BJ (cell line): ENCODE data around the gene PROC. TPM values are rescaled to one million over a fixed set of nuclear protein-coding genes. Genes with fewer than 3 reads are reported as not detected.

Experiments used
- CTCF ChIA-PET: fragments of 350-600 bp; formaldehyde crosslinking; extraction: SDS; loops from one replicate; lab custom pipeline; 2021; ENCODE audit warnings: antibody characterized with exemption, inconsistent platforms; lab: Yijun Ruan, JAX
- POLR2A ChIA-PET: fragments of 300-600 bp; sonication (Branson Sonifier 250); formaldehyde crosslinking; extraction: SDS; loops from one replicate; lab custom pipeline; 2021; ENCODE audit warnings: antibody characterized with exemption; lab: Charles Lee
- DNase-seq: peaks from one replicate; pipeline ENCODE4 v3.0.0-alpha.2; 2011; ENCODE audit warnings: low read depth
- H3K27me3 ChIP-seq: 2 replicates; pipeline ENCODE4 v1.6.0; 2011; ENCODE audit warnings: low read length; ENCODE audit not compliant: control insufficient read depth, insufficient read depth
- H3K36me3 ChIP-seq: 2 replicates; pipeline ENCODE4 v1.5.1; 2011; ENCODE audit warnings: low read length; ENCODE audit not compliant: control insufficient read depth, insufficient read depth
- H3K4me3 ChIP-seq: 2 replicates; pipeline ENCODE4 v1.5.1; 2011; ENCODE audit warnings: low read depth, mild to moderate bottlenecking, control low read depth, low read length
- polyA plus RNA-seq: library from polyadenylated mRNA; depleted of rRNA; stranded (reverse); fragments of >200 nt; gene quantifications from 2 replicates; pipeline ENCODE4 v1.2.3, GENCODE V29; 2011
- TF ChIP-seq, protein P1 (sequence below): IDR thresholded peaks from 2 replicates; pipeline ENCODE4 v1.5.1; 2011; ENCODE audit warnings: low read depth, mild to moderate bottlenecking, control low read depth, inconsistent platforms, low read length, moderate library complexity; ENCODE audit not compliant: insufficient read depth

Gene PROC
- polyA plus RNA-seq, 1 experiment = 0.11 TPM

DNA sequence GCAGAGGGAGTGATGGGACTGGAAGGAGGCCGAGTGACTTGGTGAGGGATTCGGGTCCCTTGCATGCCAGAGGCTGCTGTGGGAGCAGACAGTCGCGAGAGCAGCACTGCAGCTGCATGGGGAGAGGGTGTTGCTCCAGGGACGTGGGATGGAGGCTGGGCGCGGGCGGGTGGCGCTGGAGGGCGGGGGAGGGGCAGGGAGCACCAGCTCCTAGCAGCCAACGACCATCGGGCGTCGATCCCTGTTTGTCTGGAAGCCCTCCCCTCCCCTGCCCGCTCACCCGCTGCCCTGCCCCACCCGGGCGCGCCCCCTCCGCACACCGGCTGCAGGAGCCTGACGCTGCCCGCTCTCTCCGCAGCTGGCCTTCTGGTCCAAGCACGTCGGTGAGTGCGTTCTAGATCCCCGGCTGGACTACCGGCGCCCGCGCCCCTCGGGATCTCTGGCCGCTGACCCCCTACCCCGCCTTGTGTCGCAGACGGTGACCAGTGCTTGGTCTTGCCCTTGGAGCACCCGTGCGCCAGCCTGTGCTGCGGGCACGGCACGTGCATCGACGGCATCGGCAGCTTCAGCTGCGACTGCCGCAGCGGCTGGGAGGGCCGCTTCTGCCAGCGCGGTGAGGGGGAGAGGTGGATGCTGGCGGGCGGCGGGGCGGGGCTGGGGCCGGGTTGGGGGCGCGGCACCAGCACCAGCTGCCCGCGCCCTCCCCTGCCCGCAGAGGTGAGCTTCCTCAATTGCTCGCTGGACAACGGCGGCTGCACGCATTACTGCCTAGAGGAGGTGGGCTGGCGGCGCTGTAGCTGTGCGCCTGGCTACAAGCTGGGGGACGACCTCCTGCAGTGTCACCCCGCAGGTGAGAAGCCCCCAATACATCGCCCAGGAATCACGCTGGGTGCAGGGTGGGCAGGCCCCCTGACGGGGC is 4.6 kb downstream of the PROC start:
- Histone ChIP-seq H3K4me3 (peak overlapping the region; percentile 27), H3K27me3 (peaks cover 9% of the 10 kb centered on the region), H3K36me3 (no peaks in the 10 kb centered on the region)
- ChIA-PET CTCF (interaction anchor here (1.3 kb wide), 2 partner anchors 11 to 98 kb away, joined by 3 to 8 read pairs; no protein-coding TSS in a partner anchor), POLR2A (no interaction called here)
- DNase-seq = no peak
- TF ChIP-seq, protein P1, sequence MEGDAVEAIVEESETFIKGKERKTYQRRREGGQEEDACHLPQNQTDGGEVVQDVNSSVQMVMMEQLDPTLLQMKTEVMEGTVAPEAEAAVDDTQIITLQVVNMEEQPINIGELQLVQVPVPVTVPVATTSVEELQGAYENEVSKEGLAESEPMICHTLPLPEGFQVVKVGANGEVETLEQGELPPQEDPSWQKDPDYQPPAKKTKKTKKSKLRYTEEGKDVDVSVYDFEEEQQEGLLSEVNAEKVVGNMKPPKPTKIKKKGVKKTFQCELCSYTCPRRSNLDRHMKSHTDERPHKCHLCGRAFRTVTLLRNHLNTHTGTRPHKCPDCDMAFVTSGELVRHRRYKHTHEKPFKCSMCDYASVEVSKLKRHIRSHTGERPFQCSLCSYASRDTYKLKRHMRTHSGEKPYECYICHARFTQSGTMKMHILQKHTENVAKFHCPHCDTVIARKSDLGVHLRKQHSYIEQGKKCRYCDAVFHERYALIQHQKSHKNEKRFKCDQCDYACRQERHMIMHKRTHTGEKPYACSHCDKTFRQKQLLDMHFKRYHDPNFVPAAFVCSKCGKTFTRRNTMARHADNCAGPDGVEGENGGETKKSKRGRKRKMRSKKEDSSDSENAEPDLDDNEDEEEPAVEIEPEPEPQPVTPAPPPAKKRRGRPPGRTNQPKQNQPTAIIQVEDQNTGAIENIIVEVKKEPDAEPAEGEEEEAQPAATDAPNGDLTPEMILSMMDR = no peak

DNA sequence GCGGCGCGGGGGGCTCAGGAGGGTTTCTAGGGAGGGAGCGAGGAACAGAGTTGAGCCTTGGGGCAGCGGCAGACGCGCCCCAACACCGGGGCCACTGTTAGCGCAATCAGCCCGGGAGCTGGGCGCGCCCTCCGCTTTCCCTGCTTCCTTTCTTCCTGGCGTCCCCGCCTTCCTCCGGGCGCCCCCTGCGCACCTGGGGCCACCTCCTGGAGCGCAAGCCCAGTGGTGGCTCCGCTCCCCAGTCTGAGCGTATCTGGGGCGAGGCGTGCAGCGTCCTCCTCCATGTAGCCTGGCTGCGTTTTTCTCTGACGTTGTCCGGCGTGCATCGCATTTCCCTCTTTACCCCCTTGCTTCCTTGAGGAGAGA is 5.2 kb downstream of the PROC start:
- no peaks in the 10 kb centered on the region for H3K36me3 ChIP-seq
- H3K27me3 ChIP-seq = peaks cover 9% of the 10 kb centered on the region
- CTCF ChIA-PET = interaction anchor here (1.3 kb wide), 2 partner anchors 10 to 99 kb away, joined by 3 to 8 read pairs; no protein-coding TSS in a partner anchor
- H3K4me3 ChIP-seq = peak overlapping the region; percentile 27
- no peak for DNase-seq
- TF ChIP-seq, protein P1 = no peak
- POLR2A ChIA-PET = no interaction called here

DNA sequence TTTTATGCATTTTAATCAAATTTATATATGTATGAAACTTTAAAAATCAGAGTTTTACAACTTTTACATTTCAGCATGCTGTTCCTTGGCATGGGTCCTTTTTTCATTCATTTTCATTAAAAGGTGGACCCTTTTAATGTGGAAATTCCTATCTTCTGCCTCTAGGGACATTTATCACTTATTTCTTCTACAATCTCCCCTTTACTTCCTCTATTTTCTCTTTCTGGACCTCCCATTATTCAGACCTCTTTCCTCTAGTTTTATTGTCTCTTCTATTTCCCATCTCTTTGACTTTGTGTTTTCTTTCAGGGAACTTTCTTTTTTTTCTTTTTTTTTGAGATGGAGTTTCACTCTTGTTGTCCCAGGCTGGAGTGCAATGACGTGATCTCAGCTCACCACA is 5.7 kb downstream of the PROC start:
- TF ChIP-seq, protein P1 = no peak
- peak overlapping the region; percentile 27 for H3K4me3 ChIP-seq
- no peaks in the 10 kb centered on the region for H3K36me3 ChIP-seq
- peaks cover 9% of the 10 kb centered on the region for H3K27me3 ChIP-seq
- POLR2A ChIA-PET = no interaction called here
- CTCF ChIA-PET = interaction anchor here (0.9 to 1.3 kb wide), 4 partner anchors 12 to 99 kb away, joined by 3 to 7 read pairs (median 3); no protein-coding TSS in a partner anchor
- no peak for DNase-seq

DNA sequence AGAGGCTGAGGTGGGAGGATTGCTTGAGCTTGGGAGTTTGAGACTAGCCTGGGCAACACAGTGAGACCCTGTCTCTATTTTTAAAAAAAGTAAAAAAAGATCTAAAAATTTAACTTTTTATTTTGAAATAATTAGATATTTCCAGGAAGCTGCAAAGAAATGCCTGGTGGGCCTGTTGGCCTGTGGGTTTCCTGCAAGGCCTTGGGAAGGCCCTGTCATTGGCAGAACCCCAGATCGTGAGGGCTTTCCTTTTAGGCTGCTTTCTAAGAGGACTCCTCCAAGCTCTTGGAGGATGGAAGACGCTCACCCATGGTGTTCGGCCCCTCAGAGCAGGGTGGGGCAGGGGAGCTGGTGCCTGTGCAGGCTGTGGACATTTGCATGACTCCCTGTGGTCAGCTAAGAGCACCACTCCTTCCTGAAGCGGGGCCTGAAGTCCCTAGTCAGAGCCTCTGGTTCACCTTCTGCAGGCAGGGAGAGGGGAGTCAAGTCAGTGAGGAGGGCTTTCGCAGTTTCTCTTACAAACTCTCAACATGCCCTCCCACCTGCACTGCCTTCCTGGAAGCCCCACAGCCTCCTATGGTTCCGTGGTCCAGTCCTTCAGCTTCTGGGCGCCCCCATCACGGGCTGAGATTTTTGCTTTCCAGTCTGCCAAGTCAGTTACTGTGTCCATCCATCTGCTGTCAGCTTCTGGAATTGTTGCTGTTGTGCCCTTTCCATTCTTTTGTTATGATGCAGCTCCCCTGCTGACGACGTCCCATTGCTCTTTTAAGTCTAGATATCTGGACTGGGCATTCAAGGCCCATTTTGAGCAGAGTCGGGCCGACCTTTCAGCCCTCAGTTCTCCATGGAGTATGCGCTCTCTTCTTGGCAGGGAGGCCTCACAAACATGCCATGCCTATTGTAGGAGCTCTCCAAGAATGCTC is 6.6 kb downstream of the PROC start:
- ChIA-PET POLR2A (no interaction called here), CTCF (interaction anchor here (0.8 to 1.4 kb wide), 6 partner anchors 8 to 36 kb away, joined by 3 to 7 read pairs (median 3); no protein-coding TSS in a partner anchor)
- DNase-seq = no peak
- no peaks in the 10 kb centered on the region for H3K36me3 ChIP-seq
- H3K27me3 ChIP-seq = peaks cover 9% of the 10 kb centered on the region
- TF ChIP-seq, protein P1 = no peak
- H3K4me3 ChIP-seq = no peak overlapping the region
